T-helper 9 cell (primary cell): ENCODE measurements around the gene FBXL4.
"Not testable (repeated sequence)": the region's sequence is repeated elsewhere in the genome, so short reads cannot be mapped to it uniquely, and the experiment has no call there.

Experiments used
- DNase-seq: peaks from one replicate; pipeline ENCODE4 v3.0.0-alpha.2; 2020

Gene FBXL4

DNA sequence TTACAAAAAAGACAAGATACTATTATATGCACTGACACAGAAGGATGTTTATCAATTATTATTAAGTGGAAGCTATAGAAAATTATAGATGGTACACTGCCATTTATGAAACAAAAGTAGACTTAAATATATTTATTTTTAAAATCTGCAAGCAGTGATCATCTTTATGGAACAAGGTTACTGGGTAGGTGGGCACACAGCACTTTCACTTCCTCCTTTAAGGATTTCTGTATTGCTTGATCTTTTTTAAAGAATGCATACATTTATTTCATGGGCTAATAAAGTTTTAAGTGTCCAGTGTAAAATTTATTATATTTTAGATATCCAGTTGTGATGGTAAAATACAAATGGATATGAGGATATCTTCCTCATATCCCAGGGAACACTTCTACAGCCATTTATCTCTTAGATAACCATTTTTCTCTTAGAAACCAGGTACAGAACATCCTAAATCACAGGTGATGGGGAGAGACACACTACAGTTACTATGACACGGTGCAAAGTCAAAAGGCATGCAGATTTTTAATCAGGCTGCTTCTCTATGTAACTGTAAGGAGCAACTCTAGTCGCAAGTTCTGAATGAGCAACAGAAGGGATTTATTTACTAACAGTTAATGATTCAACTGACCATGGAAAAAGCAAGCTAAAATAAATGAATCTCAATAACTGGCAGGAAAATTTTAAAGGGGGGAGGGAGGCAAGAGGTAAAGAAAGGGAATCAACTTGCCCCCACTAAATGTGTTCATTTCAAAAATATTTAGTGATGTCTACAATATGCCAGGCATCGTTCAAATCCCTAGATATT, 2.2 kb downstream of the FBXL4 start:
- no peak for DNase-seq

DNA sequence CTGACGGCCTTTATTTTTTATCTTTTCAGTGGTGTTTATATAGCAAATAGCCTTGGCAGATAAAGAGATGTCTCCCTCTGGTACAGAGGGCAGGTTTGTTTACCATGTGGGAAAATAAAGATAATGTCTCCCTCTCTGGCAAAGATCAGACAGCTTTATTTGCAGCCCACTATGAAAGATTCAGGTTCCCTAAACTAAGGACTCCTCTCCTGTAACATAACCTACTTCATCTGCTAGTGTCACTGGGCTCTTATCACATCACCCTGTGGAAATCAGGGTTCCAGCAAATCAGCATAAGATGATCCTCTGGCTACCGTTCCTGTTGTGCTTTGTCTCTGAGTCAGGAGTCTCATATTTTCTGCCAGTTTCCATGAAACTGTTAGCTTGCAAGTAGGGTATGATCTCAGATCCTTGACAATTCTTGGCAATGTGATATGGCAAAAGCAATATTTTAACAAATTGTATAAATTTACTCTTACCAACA, 3.1 kb downstream of the FBXL4 start:
- no peak for DNase-seq

DNA sequence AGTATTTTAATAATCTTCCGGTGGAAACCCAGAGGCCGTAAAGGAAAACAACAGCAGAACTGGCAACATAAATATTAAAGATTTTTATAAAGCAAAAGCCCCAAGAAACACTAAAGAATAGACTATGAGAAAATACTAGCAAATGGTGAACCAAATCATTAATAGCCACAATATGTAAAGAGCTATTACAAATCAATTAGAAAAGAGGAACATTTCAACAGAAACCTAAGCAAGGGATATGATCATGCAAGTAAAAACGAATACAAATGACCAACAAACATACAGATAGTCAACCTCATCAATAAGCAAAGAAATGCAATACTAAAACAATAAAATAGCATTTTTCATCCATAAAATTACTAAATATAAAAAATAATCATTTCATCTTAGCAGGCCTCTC, 3.6 kb downstream of the FBXL4 start:
- DNase-seq: no peak

DNA sequence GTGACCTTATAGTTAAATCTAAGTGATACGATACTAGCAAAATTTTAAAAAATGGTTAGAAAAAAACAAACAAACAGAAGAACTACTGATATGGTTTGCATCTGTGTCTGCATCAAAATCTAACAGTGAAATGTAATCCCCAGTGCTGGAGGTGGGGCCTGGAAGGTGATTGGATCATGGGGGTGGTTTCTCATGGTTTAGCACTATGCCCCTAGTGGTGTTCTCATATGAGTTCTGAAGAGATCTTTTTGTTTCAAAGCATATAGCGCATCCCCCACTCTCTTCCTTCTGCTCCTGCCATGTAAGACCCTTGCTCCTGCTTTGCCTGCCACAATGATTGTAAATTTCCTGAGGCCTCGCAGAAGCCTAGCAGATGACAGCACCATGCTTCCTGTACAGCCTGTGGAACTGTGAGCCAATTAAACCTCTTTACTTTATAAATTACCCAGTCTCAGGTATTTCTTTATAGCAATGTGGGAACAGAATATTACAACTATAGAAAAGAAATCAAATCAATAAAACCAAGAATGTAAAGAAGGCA, 5.4 kb downstream of the FBXL4 start:
- DNase-seq: no peak

DNA sequence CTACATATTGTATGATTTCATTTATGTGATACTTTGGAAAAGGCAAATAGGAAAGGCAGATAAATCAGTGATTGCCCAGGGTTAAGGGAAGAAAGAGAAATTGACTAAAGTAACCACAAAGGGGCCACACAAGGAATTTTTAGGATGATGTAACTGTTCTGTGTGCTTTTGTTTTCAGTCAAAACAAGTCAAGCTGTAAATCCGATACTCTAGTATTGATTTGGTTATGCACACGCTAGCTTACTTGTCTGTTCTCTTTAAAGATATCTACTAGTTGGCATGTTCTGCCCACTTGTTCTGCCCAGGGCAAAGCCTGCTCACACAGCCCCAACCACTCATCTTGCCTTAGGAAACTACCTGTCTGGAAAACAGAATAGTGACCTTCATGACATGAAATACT, 6.4 kb downstream of the FBXL4 start:
- DNase-seq: no peak

DNA sequence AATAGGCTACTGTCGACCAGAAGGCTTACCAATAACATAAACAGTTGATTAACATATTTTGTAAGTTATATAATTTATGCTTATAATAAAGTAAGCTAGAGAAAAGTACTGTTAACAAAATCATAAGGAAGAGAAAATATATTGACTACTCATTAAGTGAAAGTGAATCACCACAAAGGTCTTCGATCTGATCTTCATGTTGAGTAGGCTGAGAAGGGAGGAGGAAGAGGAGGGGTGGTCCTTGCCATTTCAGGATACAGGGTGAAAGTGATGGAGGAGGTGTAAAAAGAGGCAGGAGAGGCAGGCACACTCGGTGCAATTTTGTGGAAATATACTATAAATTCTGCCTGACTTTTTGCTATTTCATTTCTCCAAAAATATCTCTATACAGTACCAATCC, 10.4 kb downstream of the FBXL4 start:
- no peak for DNase-seq

DNA sequence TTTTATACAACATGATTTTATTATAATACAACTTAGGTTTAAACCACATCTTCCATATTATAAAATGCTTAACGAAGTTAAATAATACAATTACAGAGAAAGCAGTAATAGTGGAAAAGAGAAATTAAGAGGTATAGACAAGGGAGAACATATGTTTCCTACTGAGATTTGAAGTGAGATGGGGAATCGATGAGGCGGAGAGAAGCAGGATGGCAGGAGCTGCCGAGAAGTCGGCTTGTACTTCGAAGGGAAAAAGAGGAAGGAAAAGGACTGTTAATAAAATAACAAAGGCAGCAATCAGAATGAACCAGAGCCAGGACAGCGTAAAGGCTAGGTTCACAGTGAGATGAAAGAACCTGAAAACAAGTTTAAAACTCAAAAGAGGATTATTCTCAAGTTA, 15.4 kb downstream of the FBXL4 start:
- DNase-seq: no peak

DNA sequence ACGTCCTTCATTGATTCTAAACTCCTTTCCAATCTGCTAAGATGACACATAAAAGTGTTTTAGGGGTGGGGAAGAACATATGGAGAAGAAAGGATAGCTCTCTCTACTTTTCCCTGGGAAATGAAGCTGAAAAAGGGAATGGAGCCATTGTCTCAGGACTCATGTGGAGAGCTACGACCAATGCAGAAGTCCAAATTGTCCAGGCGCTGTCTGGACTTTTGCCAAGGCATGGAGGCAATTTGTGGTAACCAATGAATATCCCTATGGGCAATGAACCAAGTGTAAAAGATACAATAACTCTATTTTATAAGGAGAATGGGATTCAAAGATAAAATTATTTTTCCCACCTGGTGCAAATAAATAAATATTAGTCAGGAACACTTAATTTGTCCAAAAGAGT, 16.1 kb downstream of the FBXL4 start:
- no peak for DNase-seq

DNA sequence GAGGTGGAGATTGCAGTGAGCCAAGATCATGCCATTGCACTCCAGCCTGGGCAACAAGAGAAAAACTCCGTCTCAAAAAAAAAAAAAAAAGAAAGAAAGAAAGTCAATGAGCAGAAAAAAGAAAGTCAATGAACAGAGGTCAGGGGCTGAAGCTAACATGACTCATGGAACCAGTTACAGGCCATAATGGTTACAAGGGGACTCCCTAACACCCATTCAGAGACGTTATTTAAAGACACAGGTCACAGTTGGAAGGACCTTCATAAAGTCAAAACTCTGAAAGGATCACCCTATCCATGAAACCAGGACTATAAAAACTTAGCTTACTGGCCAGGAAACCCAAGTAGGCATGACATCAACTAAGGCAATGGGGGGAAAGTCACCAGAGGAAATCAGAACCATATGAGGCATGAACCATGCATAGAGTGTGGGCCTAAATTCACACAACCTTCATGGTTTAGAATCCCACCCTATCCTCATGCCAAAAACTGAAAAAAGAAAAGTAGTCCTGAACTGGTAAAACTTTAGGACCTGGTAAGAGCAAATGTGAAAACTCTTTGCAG, 18.2 kb downstream of the FBXL4 start:
- no peak for DNase-seq

DNA sequence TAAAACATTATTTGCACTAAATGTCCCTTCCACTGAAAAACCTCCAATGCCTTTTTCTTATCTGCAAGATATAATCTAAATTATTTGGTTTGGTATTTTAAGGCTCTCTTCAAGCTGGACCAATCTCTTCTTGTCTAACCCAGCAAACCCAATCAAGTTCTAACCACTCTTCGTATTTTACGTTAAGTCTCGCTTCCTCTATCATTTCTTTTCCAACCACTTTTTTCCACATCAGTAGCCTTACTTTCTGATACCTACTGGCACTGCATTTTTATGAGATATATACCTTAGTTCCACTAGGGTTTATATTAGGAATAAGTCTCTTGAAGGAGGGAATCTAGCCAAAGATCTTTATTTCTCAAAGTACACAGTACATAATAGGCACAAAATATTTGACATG, 19.1 kb downstream of the FBXL4 start:
- DNase-seq: no peak

DNA sequence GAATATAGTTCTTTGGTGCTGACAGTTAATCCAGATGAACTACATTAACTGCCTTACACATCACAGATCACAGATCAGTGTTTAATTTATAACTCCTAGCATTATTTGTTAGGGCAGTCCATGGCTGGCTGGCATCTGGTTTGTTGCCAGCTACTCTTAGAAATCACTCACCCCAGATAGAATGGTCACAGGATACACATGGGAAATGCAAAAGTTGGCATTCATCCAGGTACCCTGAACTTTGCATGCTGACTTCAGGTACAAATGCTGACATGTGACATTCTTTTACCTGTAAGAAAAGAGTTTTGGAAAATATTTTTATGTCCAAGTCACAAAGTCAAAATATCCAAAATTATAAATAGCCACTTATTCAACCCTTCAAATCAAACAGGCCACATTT, 20.2 kb downstream of the FBXL4 start:
- DNase-seq: no peak

DNA sequence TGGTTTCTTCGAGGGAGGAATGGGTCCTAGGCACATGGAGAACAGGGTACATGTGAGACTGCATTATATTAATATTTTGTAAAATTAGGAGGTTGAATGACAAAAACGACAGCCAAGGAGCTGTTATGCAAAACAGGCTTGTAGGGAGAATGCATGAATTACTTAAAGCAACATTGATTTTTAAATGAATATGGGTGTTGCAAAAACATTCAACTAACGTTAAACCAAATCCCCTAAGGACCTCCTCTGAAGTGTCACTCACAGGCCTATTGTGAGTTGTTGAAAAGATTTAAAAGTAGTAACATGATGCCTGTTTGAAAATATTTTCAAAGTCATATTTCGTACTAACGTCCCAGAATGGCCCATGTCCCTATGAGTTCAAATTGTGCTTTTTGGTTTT, 21.9 kb downstream of the FBXL4 start:
- DNase-seq: no peak

DNA sequence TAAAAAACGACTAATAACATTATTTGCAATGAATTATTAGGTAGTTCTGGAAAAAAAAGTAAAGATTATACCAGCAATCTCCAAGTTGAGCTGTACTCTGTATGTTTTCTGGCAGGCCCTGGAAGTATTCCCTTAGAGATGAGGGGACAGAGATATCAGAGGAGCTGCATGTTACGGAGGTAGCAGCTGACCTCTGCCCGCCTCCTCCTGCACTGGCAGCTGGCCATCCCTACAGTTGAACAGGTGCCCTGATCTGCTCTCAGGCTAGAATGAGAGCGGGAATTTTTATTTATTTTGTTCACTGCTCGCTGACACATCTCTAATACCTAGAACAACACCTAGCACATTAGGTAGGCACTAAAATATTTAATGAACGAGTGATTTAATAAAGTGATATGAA, 23.1 kb downstream of the FBXL4 start:
- DNase-seq: no peak

DNA sequence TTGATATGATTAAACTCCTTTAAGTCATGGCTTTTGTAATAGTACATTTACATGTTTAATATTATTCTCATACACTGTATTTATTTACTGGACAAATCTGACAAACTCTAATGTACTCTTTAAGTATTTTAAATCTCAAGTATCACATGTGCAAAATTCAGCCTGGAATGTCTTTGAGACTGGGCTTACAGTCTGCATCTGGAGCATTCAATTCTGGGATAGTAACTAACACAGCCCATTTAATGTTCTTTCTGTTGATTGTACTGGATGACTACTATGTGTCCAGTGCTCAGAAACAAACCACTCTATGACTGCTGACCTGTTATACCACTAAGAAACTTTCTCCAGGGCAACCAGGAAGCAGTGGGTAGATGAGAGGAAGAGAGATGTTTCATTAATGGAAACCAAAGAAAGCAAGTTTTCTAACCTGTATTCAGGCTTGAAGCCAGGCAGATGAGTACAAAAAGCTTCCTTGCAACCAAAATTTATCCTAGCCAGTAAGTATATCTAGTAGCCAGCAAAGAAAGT, 26.8 kb downstream of the FBXL4 start:
- DNase-seq: no peak

DNA sequence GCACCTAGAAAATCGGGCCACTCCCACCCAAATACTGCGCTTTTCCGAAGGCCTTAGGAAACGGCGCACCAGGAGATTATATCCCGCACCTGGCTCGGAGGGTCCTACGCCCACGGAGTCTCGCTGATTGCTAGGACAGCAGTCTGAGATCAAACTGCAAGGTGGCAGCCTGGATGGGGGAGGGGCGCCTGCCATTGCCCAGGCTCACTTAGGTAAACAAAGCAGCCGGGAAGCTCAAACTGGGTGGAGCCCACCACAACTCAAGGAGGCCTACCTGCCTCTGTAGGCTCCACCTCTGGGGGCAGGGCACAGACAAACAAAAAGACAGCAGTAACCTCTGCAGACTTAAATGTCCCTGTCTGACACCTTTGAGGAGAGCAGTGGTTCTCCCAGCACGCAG, 36.8 kb downstream of the FBXL4 start:
- DNase-seq: not testable (repeated sequence)

DNA sequence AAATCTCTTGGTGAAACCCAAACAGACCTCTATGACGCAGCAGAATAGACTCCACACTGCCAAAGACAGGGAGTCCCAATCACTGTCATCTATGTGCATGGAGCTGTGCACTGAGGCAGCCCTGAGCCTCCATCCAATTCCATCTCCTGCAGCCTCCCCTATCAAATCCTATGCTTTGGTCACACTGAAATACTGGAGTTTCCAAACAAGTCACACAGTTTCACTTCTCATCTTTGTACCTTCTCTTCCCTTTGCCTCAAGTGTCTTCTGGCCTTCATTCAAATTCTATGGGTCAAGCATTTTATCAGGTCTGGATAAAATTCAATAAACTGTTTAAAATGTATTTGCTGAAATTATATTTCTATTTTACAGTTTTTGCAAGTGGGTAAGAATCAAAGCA, 38.5 kb downstream of the FBXL4 start:
- no peak for DNase-seq

DNA sequence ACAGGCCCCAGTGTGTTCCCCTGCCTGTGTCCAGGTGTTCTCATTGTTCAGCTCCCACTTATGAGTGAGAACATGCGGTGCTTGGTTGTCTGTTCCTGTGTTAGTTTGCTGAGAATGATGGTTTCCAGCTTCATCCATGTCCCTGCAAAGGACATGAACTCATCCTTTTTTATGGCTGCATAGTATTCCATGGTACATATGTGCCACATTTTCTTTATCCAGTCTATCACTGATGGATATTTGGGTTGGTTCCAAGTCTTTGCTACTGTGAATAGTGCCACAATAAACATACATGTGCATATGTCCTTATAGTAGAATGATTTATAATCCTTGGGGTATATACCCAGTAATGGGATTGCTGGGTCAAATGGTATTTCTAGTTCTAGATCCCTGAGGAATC, 41.4 kb downstream of the FBXL4 start:
- not testable (repeated sequence) for DNase-seq

DNA sequence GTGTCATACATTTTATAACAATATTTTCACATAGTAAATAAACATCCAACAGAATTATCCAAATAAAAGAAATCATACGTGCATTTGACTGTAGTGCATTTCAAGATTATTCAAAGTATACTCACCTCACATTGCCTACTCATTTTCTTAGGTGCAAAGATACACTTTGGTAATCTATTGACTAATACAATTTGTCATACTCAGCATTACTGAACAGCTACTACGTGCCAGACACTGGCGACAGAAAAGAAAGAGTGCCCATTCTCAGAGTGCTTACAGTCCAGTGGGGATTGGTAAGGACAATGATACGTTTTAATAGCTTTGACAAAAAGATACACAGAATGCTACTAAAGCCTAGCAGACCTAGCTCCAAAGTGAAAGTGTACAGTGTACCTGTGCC, 42.0 kb downstream of the FBXL4 start:
- no peak for DNase-seq

DNA sequence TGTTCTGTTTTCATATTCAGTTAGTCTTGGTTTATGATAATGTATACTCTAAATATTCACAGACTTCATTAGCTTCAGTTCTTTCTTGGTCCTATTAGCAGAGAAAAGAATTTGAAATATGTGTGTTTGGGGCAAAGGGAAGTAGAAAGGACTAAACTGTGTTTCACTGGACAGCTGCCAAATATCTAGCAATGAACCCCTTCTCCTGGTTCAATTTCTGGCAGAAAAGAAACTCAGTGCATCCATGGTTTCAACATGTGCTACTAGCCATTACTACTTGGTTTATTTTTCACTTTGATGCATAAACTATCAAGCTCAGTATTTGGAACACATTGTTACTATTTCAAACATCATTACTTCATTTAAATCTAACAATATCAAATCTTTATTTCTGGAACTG, 43.6 kb downstream of the FBXL4 start:
- DNase-seq: no peak

DNA sequence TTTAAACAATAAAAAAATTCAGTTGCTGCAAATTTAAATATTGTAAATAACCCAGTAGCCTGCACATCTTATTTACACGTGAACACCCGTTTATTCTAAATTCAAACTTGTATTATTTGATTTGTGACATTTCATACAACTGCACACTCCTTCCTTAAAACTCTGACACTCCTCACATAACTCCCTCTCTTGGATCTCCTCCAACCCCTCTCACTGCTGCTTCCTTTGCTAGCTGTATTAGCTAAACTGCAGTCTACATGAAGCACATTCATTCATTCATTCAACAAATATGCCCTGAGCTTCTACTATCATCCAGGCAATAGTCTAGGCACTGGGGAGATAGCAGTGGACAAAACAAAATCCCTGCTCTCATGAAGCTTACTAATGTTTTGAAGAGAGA, 47.0 kb downstream of the FBXL4 start:
- no peak for DNase-seq

DNA sequence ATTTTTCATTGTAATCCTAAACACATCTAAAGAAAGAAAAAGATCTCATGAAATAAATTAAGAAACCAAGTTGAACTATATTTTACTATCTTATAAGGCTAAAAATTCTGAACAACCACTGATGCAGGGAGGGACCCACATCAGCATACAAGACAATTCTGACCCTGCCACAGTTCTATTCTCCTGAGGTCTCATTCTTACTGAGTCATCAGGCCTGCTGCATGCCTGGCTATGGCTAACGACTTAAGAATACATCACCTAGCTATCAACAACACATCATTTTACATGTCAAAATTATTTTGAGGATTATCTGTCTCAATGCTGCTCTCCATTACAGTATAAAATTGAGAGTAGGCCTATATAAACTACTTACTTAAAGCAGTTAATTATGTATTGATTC, 52.9 kb downstream of the FBXL4 start:
- no peak for DNase-seq

DNA sequence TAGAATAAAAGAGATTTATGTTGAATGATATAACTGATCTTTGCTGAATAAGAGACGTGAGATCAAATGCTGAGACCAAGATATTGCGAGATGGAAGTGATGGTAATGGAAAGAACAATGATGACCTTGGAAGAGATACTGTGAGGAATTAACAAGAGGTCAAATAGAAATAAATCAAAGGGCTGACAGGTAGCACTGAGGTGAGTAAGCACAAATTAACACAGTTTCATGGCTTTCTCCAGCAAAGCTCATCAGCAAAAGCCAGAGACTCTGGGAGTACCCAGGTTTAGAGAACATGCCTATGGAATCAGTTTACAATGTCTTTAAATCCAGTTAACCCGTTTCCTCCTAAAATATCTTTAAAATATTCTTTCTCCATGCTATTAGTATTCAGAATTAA, 60.1 kb downstream of the FBXL4 start:
- no peak for DNase-seq

DNA sequence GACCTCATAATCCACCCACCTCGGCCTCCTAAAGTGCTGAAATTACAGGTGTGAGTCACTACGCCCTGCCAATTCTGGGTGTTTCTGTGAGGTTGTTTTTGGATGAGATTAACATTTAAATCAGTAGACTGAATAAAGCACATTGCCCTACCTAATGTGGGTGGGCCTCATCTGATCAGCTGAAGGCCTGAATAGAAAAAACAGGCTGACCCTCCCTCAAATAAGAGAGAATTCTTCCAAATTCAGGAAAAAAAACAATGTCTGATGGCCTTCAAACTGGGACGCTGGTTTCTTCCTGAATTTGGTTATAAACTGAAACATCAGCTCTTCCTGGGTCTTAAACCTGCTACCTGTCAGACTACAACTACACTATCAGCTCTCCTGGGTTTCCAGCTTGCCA, 62.4 kb downstream of the FBXL4 start:
- no peak for DNase-seq

DNA sequence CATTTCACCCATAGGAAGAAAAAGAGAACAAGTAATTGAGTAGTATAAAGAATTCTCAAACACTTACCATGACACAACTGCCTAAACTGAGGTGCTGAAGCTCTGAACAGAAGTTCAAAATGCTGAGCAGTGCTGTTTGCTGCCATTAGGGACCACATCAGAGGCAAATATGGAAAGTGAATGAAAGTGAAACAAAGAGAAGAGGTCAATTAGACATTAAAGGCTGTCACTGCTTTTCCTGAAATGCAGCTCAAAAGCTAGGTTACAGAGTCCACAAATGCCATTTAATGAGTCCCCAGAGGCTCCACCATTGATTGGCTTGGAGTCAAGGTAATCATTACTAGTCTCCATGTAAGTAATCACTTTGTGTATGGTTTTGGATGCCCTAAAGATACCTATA, 67.3 kb downstream of the FBXL4 start:
- no peak for DNase-seq
